ENCODE results near the gene LCNL1. TPM values are rescaled to one million over a fixed set of nuclear protein-coding genes. Genes with fewer than 3 reads are reported as not detected.

The LCNL1 gene
- total and polyA plus RNA-seq, 2 donors (not counting 1 experiment from before 2014, with no cell fraction given): not detected

- Histone ChIP-seq H3K4me1 (ENCODE audit: control insufficient read depth in 2 of 2, insufficient read depth in 2 of 2, low read length in 2 of 2) (peaks cover 10 to 11% of the 10 kb centered on the region in 2 donors), H3K79me2 (ENCODE audit: control insufficient read depth, insufficient read depth, low read length) (no peaks in the 10 kb centered on the region), H4K20me1 (ENCODE audit: control insufficient read depth, insufficient read depth, low read length, poor library complexity, severe bottlenecking) (no peaks in the 10 kb centered on the region), H3K9me3 (ENCODE audit: control extremely low read depth in 1 of 3, control insufficient read depth in 2 of 3, insufficient read depth in 1 of 3, low read length in 2 of 3) (no peaks in the 10 kb centered on the region), H3K4me3 (ENCODE audit: control extremely low read depth in 1 of 5, extremely low read depth in 1 of 5, insufficient read depth in 1 of 5, low read depth in 2 of 5, low read length in 4 of 5) (peak overlapping the region; percentile 44 to 65 (median 58)), H2AFZ (ENCODE audit: insufficient read depth, low read depth, low read length, poor library complexity, severe bottlenecking) (peak overlapping the region; percentile 94), H3K27me3 (replicated peaks in 1 of 4; ENCODE audit: control extremely low read depth in 1 of 4, control insufficient read depth in 3 of 4, insufficient read depth in 4 of 4, low read length in 3 of 4) (peaks cover 0 to 2% (median 0%) of the 10 kb centered on the region in 4 experiments), H3K4me2 (replicated peaks; ENCODE audit: low read depth, low read length, poor library complexity, severe bottlenecking) (peak overlapping the region; percentile 94), H3K36me3 (replicated peaks in 1 of 2; ENCODE audit: control extremely low read depth in 1 of 2, control insufficient read depth in 1 of 2, extremely low read depth in 1 of 2, insufficient read depth in 2 of 2, low read length in 1 of 2) (no peaks in the 10 kb centered on the region), H3K9ac (ENCODE audit: low read length) (peak overlapping the region; percentile 66), H3K27ac (ENCODE audit: low read length in 2 of 2) (peak overlapping the region in 1 of 2 donors; percentile 72)
- ChIA-PET CTCF (interaction anchor here (0.5 to 1.0 kb wide), 2 partner anchors 84 to 96 kb away, joined by 5 read pairs; no protein-coding TSS in a partner anchor), POLR2A (no interaction called here)
- peak overlapping the region; percentile 88 for H3K4me3 Mint-ChIP-seq
- H3K27ac Mint-ChIP-seq: peak overlapping the region; percentile 92
- H3K27me3 Mint-ChIP-seq: no peaks in the 10 kb centered on the region
- TF ChIP-seq CTCF (IDR thresholded peaks at IDR 0.05) (no peak), EZH2 (IDR thresholded peaks at IDR 0.05; ENCODE audit: borderline replicate concordance, insufficient read depth, low read depth, low read length, poor library complexity, severe bottlenecking) (no peak)
- intact Hi-C loops (cut with micrococcal nuclease): loop anchor here (1.0 kb wide), 1 partner anchor 75 kb away; no protein-coding TSS in a partner anchor
- 84% methylated on average over 6 of the region's 9 CpGs for WGBS (ENCODE audit: insufficient coverage)
- H3K4me1 Mint-ChIP-seq: peaks cover 8% of the 10 kb centered on the region
- DNase-seq: no peak
- H3K9me3 Mint-ChIP-seq (ENCODE audit: insufficient read depth): no peaks in the 10 kb centered on the region
- no peak for ATAC-seq (ENCODE audit: low read depth)
These were observed 32.0 kb upstream of the LCNL1 start for GRCh38 chr9:136950656-136951276.
